Measurements from ENCODE around the gene PATL1.
"Not testable (repeated sequence)": the region's sequence is repeated elsewhere in the genome, so short reads cannot be mapped to it uniquely, and the experiment has no call there.

PATL1 gene

DNA sequence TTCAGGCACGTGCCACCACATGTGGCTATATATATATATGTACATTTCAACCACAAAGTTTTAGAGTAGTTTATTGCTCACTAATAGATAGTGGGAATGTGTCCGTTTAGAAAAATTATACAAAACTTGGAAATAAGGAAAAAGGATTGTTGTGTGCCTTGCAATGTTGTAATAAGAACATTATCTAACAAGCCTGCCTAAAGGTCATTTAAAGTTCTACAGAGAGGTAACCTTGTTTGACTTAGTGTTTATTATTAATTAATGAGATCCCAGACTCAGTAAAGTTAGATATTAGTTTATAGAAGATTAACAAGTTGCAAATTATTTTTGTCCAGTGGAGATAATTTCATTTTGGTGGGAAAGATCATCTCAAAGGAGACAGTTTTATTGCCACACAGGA lies 5.5 kb upstream of the PATL1 start:
- no peak for DNase-seq

DNA sequence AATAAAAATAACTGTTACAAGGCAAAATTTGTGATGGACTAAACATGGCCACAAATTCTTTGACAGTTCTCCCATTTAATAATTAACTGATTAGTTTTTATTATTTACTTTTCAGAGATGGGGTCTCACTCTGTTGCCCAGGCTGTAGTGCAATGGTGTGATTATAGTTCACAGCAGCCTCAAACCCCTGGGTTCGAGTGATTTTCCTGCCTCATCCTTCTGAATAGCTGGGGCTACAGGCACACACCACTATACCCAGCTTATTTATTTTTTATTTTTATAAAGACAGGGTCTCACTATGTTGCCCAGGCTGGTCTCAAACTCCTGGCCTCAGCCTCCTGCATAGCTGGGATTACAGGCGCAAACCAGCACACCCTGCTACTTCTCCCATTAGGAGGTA lies 4.5 kb upstream of the PATL1 start:
- DNase-seq: no peak

DNA sequence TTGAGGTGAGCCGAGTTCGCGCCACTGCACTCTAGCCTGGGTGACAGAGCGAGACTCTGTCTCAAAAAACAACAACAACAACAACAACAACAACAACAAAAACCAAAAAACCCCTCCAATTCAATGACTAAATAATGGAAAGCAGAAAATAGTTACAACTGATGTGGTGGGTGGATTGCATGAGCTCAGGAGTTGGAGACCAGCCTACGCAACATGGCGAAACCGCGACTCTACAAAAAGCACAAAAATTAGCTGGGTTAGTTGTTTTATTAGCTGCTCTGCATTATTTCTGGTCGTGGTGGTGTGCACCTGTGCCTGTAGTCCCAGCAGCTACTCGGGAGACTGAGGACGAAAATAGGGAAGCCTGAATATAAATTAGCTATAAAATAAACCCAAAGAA lies 2.6 kb upstream of the PATL1 start:
- no peak for DNase-seq

DNA sequence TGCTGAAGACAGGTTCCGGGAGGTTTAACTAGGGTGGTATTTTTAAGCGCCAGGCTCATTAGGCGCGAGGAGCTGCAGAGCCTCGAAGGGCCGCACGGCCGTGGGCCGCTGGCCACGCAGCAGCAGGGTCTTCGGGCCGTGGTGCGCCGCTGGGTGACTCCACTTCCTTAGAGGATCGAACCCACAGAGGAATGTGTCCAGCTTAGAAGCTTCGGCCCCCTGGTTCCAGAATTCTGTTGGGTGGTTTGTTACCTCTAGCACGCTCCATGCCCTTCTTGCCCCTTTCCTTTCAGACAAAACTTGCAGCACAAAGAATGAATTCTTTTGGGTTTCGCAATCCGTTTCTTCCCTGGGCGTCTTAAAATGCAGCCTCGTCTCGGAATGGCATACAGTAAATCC lies 773 bp upstream of the PATL1 start:
- no peak for DNase-seq

DNA sequence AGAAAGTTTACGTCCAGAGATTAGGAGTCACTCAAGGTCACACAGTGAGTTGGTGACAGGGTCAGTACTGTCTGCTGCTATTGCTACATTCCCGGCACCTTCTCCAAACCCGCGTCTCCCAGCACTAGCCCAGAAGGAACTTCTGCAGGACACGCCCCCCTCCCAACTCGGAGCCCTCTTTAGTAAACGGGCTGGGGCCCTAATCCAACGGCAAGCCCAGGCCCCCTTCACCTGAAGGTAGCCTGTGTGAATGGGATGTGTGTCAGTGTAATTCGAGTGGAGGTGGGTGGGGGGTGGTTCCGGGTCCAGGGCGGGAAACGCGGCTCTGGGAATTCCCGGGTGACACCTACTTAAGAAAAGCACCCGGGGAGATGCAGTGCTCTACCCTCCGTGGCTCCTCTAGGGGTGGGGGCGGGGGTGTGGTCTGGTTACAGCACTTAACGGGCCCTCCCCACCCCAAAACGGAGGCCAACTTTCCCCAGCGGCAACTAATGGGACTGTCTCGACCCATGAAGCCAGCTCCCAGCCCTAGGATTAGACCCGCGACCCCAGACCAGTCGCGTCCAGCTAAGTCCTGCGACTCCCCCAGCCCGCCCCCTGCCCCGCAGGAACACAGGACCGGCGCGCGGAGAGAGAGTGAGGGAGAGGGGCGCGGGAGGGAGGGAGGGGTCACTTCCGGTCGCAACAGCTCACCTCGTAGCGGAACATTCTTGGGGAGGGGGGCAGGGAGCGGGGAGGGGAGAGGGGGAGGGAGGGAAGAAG lies 468 bp downstream of the PATL1 start:
- peak; percentile 55 to 65 for DNase-seq

DNA sequence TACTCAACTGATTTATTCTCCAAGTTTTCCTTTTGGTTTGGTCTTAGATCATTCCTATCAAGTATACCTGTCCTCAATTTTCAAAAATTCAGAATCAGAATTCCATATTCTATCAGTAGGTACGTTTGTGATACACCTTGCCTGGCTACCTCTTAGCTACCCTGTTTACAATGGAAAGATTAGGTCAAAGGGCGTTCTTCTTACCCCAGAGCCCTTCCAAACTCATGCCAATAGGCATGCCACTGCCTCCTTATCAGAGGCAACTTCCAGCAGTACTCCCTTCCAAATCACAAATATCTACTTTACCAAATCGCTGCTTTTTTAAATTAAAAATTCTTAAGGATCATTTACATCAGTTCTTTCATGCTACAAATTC lies 1.0 kb downstream of the PATL1 start:
- no peak for DNase-seq

DNA sequence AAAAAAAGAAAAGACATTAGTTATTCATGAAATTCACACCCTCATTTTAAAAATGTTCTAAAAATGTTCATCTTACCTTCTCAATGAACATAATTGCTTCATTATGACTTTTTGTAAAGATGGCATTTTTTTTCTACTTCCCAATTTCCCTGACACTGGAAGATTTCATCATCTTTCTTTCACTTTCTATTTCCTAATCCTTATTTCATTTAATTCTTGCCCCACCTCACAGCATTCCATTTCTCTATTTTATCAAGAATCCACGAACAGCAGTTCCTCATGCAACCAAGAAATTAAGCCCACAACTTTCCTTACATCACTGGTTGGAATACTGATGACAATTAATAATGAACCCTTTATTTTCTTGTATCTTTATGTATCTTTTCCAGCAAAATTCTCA lies 1.9 kb downstream of the PATL1 start:
- DNase-seq: no peak

DNA sequence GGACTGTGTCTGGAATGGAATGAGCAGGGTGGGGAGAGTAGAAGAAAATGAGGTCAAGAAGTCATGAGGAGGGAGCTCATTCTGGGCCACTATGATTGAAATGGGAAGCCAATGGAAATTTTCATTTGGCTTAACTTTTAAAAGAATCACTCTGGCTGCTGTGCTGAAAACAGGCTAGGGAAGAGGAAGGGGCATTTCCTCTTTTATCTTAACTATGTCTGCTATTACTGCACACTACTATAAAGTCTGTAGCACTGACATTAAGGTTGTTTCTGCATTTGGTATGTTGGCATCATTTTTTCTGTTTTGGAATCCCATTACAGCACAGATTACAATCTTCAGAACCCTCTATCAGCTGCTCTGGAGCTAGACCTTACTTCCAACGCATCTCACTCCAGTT lies 8.2 kb downstream of the PATL1 start:
- DNase-seq: no peak

DNA sequence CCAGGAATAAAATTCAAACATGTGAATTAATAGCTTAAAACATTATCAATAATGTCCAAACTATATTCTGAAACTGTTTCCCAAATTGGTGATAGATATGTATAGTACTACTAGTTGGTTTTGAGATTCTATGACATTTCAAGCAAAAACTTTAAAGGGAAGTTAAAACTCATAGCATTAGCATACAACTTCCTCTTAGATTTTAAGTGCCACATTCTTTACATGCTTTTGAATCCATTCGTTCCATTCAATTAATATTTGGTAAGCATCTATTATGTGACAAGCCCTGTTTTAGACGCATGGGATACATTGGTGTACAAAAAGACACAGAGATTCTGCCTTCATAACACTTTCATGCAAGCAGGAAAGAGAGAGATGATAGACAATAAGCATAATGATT lies 8.9 kb downstream of the PATL1 start:
- DNase-seq: no peak

DNA sequence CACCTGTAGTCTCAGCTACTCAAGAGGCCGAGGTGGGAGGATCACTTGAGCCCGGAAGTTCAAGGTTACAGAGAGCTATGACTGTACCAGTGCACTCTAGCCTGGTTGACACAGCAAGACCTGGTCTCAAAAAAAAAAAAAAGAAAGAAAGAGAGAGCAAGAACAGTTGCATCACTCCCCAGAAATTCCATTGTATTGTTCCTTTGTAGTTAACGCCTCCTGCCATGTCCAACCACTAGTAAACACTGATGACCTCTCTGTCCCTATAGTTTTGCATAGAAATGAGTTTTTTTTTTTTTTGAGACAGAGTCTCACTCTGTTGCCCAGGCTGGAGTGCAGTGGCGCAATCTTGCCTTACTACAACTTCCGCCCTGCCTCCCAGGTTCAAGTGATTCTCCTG lies 10.8 kb downstream of the PATL1 start:
- no peak for DNase-seq

DNA sequence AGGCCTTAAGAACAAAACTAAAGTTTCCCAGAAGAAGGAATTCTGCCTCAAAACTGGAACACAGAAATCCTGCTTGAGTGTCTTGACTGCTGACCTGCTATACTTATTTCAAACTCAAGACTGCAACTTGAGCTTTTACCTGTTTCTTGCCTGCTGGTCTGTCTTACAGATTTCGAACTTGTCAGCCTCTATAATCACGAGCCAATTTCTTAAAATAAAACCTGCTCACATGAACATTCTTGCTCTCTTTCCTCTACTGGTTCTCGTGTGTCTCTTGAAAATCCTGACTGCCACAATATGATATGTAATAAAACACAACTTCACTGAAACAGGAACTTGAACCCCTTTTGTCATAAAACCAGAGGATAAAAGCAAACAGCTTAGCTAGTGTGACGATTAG lies 13.9 kb downstream of the PATL1 start:
- DNase-seq: no peak

DNA sequence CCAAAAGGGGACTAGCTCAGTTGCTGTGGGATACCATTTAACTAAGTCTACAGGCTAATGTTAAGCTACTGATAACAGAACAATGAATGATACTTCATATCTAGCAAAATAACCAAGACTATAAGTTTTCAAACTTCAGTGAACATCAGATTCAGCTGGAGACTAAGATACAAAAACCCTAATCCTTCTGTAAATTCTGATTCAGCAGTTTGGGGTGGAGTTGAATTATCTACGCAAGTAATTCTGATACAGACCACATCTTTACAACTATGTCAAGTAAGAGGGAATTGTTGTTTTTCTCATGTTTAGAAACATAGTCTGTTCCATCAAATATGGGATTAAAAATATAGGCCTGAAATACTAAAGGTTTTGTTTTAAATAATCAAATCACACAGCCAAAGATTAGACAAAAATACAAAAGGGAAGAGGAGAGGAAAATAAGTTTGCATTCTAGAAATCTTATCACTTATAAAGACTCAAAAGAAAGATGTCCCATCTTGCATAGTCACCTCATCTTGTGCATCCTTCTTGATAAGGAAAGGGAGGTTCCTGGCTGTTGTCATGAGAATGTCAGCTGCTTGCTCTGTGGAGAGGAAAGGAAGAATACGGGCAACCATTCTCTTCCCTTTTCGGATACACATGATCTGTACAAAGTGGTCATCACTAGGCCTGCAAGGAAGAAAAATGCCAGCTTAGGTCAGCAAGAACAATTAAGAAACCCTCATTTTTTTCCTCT lies 21.4 kb downstream of the PATL1 start:
- DNase-seq: no peak

DNA sequence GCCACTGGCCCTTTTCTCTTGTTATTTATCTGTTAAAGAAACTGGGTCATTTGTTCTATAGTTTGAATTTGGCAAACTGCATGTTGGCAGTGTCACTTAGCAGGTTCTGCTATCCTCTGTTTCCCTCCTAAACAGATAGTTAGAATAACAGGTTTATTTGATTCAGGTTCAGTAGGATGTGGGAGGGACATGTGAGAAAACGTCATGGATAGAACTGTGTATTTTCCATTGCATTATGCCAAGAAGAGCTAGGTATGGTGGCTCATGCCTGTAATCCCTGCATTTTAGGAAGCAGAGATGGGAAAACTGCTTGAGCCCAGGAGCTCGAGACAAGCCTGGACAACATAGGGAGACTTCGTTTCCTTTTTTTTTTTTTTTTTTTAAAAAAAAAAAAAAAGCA lies 24.3 kb downstream of the PATL1 start:
- DNase-seq: no peak

DNA sequence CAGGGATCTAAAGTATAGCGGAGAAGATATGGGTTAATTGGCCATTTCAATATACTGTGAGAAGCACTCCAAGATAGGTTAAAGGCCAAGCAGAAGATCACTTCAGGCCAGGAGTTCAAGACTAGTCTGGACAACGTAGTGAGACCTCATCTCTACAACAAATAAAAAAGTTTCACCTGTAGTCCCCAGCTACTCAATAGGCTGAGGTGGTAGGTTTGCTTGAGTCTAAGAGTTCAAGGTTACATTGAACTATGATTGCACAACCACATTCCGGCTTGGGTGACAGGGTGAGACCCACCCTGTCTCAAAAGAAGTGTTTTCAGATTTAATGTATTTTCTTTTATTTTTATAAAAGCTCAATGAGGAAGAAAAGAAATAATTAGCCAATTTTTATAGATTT lies 25.4 kb downstream of the PATL1 start:
- no peak for DNase-seq

DNA sequence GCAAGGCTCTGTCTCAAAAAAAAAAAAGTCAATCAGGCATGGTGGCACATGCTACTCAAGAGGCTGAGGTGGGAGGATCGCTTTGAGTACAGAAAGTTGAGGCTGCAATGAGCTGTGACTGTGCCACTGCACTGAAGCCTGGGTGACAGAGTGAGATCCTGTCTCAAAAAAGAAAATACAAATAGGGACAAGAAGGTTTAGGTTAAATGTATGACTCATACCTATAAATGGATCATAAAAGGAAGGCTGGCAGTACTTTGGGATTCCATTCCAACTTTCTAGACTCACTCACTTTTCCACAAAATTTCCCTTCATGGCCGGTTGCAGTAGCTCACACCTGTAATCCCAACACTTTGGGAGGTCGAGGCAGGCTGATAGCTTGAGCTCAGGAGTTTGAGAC lies 27.7 kb downstream of the PATL1 start:
- DNase-seq: no peak

DNA sequence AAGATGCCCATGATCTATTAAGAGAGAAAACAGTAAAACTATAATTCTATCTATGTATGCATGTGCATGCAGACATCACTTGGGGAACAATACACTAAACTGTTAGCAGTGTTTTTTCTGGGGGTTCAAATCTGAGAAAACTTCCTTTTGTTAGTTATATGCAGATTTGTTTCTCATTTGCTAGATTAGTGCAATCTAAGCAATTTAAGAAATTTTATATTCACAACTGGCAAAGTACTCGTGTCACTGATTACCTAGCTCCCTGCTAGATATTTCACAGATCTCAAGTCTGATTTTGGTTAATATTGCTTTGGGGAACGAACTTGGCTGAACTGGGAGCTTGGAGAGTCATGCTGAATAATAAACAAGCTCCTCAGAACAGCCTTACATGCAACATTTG lies 38.3 kb downstream of the PATL1 start:
- DNase-seq: no peak

DNA sequence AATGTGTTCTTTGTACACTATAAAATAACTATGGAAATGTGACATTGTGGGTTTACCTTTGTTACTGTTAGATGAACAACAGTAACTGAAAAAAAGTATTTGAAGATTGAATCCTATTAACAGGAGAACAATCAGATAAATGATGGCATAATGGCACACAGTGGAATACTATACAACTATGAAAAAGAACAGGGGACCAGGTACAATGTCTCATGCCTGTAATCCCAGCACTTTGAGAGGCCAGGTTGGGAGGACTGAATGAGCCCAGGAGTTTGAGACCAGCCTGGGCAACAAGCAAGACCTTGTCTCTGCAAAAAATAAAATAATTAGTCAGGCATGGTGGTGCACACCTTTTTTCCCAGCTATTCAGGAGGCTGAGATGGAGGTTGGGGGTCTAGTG lies 38.8 kb downstream of the PATL1 start:
- no peak for DNase-seq

DNA sequence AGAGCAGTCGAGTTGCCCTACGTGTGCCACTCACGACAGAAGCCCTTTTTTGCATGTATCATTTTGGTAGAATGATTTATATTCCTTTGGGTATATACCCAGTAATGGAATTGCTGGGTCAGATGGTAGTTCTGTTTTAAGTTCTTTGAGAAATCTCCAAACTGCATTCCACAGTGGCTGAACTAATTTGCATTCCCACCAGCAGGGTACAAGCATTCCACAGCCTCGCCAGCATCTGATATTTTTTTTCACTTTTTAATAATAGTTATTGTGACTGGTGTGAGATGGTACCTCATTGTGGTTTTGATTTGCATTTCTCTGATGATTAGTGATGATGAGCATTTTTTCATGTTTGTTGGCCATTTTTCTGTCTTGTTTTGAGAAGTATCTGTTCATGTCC lies 41.9 kb downstream of the PATL1 start:
- not testable (repeated sequence) for DNase-seq

DNA sequence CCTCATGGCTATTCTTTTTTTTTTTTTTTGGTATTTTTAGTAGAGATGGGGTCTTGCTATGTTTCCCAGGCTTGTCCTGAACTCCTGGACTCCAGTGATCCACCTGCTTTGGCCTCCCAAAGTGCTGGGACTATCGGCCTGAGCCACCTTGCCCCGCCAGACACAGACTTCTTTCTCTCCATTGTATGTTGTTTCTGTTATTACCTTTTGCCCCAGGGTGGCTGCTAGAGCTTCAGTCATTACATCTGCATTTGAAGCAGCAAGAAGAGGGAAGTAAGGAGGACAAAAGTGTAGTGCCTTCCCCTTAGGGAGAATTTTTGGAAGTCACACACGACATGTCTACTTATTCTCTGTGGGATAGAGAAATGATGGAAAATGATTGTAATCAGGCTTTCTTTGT lies 43.1 kb downstream of the PATL1 start:
- no peak for DNase-seq

DNA sequence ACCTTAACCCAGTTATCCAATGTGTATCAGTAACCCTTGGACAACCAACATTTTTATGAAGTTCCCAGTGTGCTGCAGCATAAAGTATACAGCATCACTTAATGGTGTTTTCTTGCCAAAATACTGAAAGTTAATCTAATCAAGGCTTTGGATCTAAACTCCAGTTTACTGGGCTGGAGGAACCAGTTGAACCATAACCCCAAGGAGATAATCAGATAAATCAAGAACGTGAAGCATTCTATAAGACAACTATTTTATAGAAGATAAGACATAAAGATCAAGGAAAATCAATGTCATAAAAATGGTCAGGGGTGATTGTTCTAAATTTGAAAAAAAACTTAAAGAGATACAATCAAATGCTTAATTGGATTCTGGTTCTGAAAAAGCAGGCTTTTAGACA lies 51.0 kb downstream of the PATL1 start:
- no peak for DNase-seq

DNA sequence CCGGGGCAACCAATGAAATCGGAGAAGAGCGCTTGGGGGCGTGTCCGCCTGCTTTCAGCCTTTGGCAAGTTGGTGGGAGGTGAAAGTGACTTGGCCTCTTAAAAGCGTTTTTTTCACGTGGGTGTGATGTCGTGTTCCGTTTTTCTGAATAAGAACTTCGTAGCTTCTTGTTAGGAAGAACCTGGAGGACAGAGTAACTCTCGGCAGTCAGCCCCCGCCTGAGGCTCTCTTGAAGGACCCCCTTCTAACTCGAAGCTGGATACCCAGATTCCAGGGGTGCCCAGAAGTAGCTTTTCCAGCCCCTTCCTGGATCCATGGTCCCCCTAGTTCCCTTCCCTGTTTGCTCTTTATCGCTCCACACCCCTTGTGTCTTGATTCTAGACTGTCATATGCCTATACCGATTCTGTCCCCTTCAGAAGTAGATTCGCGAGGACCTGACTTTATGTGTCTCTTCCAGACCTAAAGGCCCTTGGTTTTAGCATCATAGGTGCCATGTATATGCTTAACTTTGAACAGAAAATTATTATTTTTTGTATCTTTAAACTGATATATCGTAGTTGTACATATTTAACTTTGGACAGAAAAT lies 52.3 kb downstream of the PATL1 start:
- no peak for DNase-seq

DNA sequence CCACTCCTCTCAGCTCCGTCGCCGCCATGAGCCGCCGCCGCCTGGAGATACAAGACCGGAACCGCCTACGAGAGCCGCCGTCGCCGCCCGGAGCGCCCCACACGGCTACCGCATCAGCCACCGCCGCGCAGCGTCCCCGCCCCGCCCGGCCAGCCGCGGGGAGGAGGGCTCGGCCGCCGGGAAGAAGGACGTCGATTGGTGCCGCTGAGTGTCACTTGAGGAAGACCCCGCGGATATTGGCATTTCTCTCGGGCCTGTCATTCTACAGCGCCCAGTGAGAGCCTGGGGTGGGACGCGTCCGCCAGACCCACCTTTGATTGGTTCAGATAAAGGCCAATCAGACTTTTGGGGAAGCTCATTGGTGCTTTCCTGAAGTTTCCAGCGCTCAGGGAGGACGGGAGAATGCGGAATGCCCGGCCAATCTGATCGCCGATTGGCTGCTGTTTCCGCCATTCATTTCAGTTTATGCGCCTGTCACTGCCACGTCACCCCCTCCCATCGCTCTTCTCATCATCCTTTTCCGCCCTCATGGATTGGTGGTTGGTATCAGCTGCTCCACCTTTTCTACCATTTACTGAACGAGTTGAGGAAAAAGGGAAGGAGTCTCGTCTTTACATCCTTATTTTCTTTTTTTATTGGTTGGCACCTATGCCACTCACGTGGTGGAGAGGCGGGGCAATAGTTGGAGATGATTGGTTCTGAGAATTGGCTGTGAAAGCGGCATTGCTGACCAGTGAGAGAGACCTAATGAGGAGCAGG lies 53.0 kb downstream of the PATL1 start, which contains the start of gene OSBP:
Gene OSBP (minus strand): TSS at position 138 of the 759 bp plus-strand sequence. CDS start 110 bp downstream, at position 28.
- peak; percentile 100 for DNase-seq

DNA sequence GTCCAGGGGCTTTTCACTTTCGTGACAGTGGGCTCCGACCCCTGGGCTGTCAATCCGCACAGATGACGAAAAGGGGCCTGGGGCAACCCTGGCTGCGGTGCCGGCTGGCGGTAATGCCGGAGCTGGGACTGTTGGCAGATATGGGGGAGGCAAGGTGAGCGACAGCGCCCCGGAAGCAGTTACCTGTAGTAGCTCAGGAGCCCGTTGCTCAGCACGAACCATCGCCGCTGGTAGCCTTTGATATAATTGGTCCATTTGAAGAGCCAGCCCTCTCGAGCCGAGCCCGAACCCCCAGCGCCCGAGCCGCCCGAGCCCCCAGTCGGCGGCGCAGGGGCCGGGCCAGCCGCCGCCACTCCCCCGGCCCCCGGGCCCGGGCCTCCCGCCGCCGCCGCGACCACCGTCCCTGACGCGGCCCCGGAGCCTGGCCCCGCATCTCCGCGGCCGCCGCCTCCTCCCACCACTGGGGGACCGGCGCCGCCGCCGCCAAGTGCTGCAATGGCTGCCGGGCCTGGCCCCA lies 53.7 kb downstream of the PATL1 start:
- DNase-seq: peak; percentile 40 to 68
